Left renal pelvis (tissue), 4 donors: Measurements from ENCODE around the gene NT5C3B. TPM values are rescaled to one million over a fixed set of nuclear protein-coding genes. Genes with fewer than 3 reads are reported as not detected.
A peak's percentile ranks its signal among the peaks of the same experiment; 100 is the strongest.
"Not testable (repeated sequence)": the region's sequence is repeated elsewhere in the genome, so short reads cannot be mapped to it uniquely, and the experiment has no call there.

Experiments
- DNase-seq, 4 donors: peaks; one replicate each; pipeline ENCODE4 v3.0.0-alpha.2; 2013; ENCODE audit warnings: low read depth in 4 of 4, low spot score in 3 of 4
- polyA plus RNA-seq, 4 donors: library from polyadenylated mRNA; unstranded; fragments of 120-200 nt; gene quantifications; one replicate each; pipeline ENCODE4 v1.2.1, GENCODE V29; 2013; ENCODE audit not compliant: insufficient read length in 4 of 4

NT5C3B gene
- polyA plus RNA-seq, 4 donors = 72.3 to 118 (median 91.4) TPM

- not testable (repeated sequence) for DNase-seq
Observed at GRCh38 chr17:41840781-41841180, 4.7 kb upstream of the NT5C3B start.

DNA sequence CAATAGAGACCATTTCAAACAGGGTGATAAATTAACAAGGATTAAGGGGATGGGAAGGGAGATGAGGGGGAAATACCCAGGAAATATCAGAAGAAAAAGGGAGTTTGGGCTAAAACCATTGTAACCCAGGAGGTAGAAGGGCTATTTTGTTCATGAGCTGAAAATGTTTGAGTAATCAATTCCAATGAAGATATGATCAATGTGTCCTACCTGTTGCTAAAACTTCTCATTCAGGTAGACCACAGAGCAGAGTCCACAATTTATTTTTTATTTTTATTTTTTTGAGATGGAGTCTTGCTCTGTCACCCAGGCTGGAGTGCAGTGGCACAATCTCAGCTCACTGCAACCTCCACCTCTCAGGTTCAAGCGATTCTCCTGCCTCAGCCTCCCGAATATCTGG is 3.4 kb upstream of the NT5C3B start:
- DNase-seq = not testable (repeated sequence)

- no peak for DNase-seq
Observed at GRCh38 chr17:41837761-41838538, 1.9 kb upstream of the NT5C3B start, which contains the start of gene KLHL10. KLHL10 (plus strand) TSS chr17:41837825; CDS start chr17:41837933, 108 bp downstream.

- DNase-seq = no peak
Observed at GRCh38 chr17:41836550-41837196, 641 bp upstream of the NT5C3B start.

DNA sequence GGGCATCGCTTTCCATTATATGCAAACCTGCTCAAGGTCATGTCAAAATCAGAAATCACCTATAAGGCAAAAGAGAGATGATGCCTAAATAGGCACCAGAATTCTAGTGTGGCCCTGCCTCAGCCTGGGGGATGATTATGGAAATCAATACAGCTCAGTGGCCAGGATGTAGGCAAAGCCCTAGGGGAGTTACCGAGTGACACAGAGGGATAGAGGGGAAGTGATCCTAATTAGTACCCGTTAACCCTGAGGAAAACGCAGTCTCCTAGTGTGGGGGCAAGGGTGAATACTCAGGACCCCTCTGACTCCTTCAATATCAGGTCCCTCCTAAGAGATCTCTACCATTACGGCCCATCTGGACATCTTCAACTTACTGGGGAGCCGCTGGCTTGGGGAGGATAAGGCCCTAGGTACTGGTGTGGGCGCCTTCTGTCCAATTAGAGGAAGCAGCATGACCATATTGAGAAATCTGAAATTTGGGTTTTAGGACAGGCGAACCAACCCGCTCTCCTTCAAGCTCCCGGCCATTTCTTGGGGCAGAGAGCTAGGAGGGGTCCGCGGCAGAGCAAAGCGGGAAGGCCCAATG is 725 bp downstream of the NT5C3B start:
- DNase-seq = no peak

DNA sequence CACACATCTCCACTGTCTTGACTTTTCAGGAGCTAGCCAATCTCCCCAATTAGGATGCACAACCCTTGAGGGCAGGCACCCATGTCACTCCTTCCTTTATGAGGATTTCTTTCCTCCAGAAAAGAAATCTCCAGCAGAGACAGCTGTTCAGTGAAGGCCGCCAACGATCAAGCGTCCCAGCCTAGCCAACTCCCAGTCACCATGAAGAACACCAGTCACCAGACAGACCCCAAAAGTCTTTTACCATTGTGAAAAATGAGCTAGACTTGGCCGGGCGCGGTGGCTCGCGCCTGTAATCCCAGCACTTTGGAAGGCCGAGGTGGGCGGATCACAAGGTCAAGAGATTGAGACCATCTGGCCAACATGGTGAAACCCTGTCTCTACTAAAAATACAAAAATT is 6.1 kb downstream of the NT5C3B start:
- not testable (repeated sequence) for DNase-seq

- DNase-seq = no peak
Observed at GRCh38 chr17:41825175-41825845, 10.7 kb downstream of the NT5C3B start.

DNA sequence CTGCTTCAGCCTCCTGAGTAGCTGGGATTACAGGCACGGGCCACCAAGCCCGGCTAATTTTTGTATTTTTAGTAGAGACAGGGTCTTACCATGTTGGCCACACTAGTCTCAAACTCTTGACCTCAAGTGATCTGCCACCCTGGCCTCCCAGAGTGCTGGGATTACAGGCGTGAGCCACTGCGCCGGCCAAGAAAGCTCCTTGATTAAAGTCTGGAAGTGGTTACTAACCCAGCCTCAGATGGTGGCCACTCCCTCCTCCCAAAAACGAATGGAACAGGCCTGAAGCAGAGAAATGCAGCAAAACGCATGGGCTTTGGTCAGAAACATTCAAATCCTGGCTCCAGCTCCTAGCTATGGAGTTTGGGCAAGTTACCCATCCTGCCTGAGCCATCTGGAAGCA is 11.9 kb downstream of the NT5C3B start:
- no peak for DNase-seq

DNA sequence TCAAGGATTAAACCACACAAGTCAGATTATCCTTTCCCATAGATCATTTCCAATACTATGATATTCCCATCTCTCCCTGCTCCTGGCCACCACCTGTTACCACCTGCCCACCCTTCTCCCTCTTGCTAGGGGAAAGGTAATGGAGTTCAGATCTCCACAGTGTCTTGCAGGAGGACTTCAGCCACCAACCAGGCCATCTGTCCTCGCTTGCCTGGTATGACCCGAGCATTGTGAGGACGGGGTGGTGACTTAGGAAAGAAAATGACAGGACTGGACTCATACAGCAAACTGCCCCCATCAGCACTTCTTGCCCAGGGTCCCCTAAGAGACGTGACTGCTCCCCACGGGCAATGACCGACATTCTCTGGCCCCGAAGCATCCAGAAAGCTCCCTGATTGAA is 12.5 kb downstream of the NT5C3B start:
- DNase-seq = no peak

DNA sequence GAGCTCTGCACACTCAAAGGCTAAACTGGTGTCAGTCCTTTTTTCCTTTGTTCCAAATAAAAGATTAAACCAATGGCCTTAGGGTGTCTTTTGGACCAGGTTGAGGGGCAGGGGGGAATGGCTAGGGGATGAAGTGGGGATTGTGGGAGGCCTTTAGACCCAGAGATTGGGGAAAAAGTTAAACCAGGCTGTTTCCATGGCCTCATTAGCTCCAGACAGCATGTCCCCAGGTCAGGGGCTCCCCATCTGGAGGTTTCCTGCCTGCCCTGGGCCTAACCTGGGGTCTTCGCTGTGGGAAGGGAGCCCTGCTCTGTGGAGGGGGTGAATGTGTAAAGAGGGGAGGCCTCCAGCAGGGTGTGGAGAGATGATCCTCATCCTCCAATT is 12.9 kb downstream of the NT5C3B start:
- no peak for DNase-seq

GRCh38 chr17:41822216-41823140 is 13.6 kb downstream of the NT5C3B start:
- no peak for DNase-seq

- DNase-seq = no peak
Observed at GRCh38 chr17:41821776-41822175, 14.3 kb downstream of the NT5C3B start.

DNA sequence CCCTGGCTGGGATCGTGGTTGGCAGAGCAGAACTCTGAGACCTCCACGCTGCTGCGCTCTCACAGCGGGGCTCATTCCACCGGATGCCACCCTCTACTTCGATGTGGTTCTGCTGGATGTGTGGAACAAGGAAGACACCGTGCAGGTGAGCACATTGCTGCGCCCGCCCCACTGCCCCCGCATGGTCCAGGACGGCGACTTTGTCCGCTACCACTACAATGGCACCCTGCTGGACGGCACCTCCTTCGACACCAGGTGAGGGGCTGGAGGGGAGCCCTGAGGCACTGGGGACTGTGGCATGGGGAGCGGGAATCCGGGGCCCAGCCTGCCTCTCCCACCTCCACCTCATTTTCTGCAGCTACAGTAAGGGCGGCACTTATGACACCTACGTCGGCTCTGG is 18.0 kb downstream of the NT5C3B start:
- no peak for DNase-seq

DNA sequence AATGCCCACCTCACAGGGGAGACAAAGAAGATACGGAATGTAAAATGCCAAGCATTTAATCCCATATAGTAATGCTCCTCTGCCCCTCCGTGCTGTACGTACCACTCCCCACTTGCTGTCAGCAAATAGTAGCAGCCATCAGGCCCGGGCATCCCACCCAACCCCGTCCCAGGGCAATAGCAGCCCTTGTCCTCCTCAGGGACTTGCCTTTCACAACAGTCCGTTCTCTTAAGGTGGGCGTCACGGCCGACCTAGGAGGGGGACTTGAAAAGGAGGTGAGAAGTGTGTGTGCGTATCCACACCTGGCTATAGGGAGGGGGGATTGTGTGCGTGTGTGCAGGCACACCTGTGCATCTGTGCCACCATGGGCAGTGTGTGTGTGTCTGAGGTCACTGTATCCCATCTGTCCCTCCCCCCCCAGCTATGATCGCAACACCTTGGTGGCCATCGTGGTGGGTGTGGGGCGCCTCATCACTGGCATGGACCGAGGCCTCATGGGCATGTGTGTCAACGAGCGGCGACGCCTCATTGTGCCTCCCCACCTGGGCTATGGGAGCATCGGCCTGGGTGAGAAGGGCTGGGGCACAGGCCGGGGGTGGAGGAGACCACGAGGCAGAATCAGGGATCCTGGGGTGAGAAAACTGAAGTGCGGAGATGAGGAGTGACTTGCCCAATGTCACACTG is 19.3 kb downstream of the NT5C3B start:
- no peak for DNase-seq

DNA sequence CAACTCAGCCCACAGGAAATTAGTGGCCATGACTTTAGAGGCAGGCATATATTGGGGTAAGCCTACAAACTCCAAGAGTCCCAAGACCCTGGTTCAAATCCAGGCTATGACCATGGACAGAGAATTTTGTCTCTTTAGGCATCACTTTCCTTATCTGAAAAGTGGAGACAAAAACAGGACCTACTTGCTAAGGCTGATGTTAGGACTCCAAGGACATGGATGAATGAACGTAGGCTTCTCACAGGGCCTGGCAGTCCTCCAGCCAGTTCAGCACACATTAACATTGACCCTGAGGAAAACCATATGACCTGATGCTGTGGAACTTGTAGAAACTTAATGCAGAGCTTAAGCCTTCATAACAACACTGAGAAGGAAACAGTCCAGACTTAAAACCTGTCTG is 21.8 kb downstream of the NT5C3B start:
- no peak for DNase-seq

DNA sequence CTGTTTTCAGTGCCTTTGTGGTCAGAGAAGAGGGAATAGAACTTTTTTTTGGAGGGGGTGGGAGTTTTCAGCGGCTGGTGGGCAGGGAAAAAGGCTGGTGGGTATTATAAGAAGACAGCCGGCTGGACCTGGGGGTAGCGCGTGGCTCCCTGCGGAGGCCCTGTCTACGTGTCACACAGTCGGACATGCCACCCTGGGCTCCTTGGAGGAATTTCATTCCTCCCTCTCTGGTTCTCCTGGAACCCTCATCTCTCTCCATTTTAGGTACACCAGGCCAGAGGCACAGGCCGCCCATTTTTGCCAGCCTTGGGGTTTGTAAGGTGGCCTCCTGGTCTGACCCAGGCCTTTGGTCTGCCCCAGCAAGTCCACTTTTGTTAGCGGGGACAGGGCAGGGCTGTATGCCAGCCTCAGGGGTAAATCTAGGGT is 22.3 kb downstream of the NT5C3B start:
- no peak for DNase-seq

- DNase-seq = no peak
Observed at GRCh38 chr17:41813152-41813680, 22.8 kb downstream of the NT5C3B start.

GRCh38 chr17:41812381-41813151 is 23.5 kb downstream of the NT5C3B start, which contains the start of gene FKBP10:
FKBP10 (plus strand) TSS chr17:41813004; CDS start chr17:41813035, 31 bp downstream.
- DNase-seq = peak in 2 of 4 donors; percentile 81 to 88
